ENCODE data around the gene NT5E.

DNA sequence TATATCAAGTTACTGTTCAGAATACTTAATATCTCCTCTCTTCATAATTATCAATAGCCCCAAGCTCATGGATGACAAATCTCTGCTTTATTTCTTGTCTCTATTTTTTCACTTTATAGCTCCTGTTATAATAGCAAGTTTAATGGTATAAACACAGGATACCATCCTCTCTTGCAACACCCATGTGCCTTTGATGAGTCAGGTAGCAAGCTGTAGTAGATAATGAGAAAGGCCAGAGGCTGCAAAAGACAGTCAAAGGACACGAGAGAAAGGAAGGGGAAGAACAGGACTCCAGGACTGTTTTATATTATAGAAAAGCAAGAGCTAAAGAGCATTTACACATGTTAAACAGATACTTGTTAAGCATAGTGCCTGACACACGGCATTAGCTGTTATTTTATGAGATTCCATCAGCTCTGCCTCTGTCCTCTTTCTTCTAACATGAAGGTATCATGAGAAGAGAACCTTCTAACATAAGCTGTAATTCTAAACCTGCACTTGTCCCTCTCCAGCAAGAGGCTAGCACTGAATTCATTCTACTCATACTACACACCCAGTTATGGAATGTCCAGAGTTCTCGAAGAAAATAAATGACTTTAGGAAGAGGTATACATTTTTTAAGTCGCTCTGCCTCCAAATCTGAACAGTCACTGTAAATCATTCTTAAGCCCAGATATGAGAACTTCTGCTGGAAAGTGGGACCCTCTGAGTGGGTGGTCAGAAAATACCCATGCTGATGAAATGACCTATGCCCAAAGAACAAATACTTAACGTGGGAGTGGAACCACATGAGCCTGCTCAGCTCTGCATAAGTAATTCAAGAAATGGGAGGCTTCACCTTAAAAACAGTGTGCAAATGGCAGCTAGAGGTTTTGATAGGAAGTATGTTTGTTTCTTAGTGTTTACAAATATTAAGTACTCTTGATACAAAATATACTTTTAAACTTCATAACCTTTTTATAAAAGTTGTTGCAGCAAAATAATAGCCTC lies 45.0 kb downstream of the NT5E start:
- TF ChIP-seq, protein P1, sequence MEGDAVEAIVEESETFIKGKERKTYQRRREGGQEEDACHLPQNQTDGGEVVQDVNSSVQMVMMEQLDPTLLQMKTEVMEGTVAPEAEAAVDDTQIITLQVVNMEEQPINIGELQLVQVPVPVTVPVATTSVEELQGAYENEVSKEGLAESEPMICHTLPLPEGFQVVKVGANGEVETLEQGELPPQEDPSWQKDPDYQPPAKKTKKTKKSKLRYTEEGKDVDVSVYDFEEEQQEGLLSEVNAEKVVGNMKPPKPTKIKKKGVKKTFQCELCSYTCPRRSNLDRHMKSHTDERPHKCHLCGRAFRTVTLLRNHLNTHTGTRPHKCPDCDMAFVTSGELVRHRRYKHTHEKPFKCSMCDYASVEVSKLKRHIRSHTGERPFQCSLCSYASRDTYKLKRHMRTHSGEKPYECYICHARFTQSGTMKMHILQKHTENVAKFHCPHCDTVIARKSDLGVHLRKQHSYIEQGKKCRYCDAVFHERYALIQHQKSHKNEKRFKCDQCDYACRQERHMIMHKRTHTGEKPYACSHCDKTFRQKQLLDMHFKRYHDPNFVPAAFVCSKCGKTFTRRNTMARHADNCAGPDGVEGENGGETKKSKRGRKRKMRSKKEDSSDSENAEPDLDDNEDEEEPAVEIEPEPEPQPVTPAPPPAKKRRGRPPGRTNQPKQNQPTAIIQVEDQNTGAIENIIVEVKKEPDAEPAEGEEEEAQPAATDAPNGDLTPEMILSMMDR (conservative IDR thresholded peaks at IDR 0.05; ENCODE audit: low read depth, low read length) = no peak
- TF ChIP-seq EZH2 (IDR thresholded peaks at IDR 0.05; ENCODE audit: low read length, unreplicated experiment) = no peak
- no peak for TF ChIP-seq EZH2phosphoT487 (IDR thresholded peaks at IDR 0.05; ENCODE audit: borderline replicate concordance, low read length)
